ENCODE measurements around the gene P2RX6. TPM values are rescaled to one million over a fixed set of nuclear protein-coding genes. Genes with fewer than 3 reads are reported as not detected.

The P2RX6 gene
- total RNA-seq, 1 donor from 2014 or later = not detected

GRCh38 chr22:20985720-20986119 lies 29.2 kb upstream of the P2RX6 start:
- H3K4me1 Mint-ChIP-seq (ENCODE audit: unreplicated experiment) = peaks cover 8% of the 10 kb centered on the region
- TF ChIP-seq CTCF (IDR thresholded peaks at IDR 0.05; ENCODE audit: unreplicated experiment) = no peak
- H3K27ac Mint-ChIP-seq (ENCODE audit: unreplicated experiment) = no peak overlapping the region
- peaks cover 18% of the 10 kb centered on the region for H3K36me3 Mint-ChIP-seq (ENCODE audit: low read depth, unreplicated experiment)
- H3K4me3 Mint-ChIP-seq (ENCODE audit: unreplicated experiment) = no peak overlapping the region
- no peak for DNase-seq (ENCODE audit: low spot score)
- no peaks in the 10 kb centered on the region for H3K9me3 Mint-ChIP-seq (ENCODE audit: unreplicated experiment)
- peaks cover 10% of the 10 kb centered on the region for H3K27me3 Mint-ChIP-seq (ENCODE audit: unreplicated experiment)

- TF ChIP-seq CTCF (IDR thresholded peaks at IDR 0.05; ENCODE audit: unreplicated experiment) = no peak
- H3K9me3 Mint-ChIP-seq (ENCODE audit: unreplicated experiment) = no peaks in the 10 kb centered on the region
- DNase-seq (ENCODE audit: low spot score) = no peak
- H3K27me3 Mint-ChIP-seq (ENCODE audit: unreplicated experiment) = peaks cover 15% of the 10 kb centered on the region
- peaks cover 18% of the 10 kb centered on the region for H3K36me3 Mint-ChIP-seq (ENCODE audit: low read depth, unreplicated experiment)
- no peak overlapping the region for H3K4me3 Mint-ChIP-seq (ENCODE audit: unreplicated experiment)
- H3K4me1 Mint-ChIP-seq (ENCODE audit: unreplicated experiment) = peaks cover 8% of the 10 kb centered on the region
- H3K27ac Mint-ChIP-seq (ENCODE audit: unreplicated experiment) = no peak overlapping the region
Observed at GRCh38 chr22:20986365-20986764, 28.6 kb upstream of the P2RX6 start.

GRCh38 chr22:20987375-20987774 lies 27.6 kb upstream of the P2RX6 start:
- H3K36me3 Mint-ChIP-seq (ENCODE audit: low read depth, unreplicated experiment) = peaks cover 18% of the 10 kb centered on the region

GRCh38 chr22:20988573-20989322 lies 26.2 kb upstream of the P2RX6 start:
- Mint-ChIP-seq H3K9me3 (ENCODE audit: unreplicated experiment) (no peaks in the 10 kb centered on the region), H3K36me3 (ENCODE audit: low read depth, unreplicated experiment) (peaks cover 18% of the 10 kb centered on the region), H3K4me3 (ENCODE audit: unreplicated experiment) (no peak overlapping the region), H3K27ac (ENCODE audit: unreplicated experiment) (no peak overlapping the region), H3K4me1 (ENCODE audit: unreplicated experiment) (no peaks in the 10 kb centered on the region), H3K27me3 (ENCODE audit: unreplicated experiment) (peaks cover 11% of the 10 kb centered on the region)
- DNase-seq (ENCODE audit: low spot score) = no peak
- no peak for TF ChIP-seq CTCF (IDR thresholded peaks at IDR 0.05; ENCODE audit: unreplicated experiment)

More at GRCh38 chr22:20987375-20987774, 27.6 kb upstream of the P2RX6 start:
- no peak for DNase-seq (ENCODE audit: low spot score)
- no peaks in the 10 kb centered on the region for H3K9me3 Mint-ChIP-seq (ENCODE audit: unreplicated experiment)
- H3K27me3 Mint-ChIP-seq (ENCODE audit: unreplicated experiment) = peaks cover 15% of the 10 kb centered on the region
- H3K4me1 Mint-ChIP-seq (ENCODE audit: unreplicated experiment) = peaks cover 8% of the 10 kb centered on the region
- H3K27ac Mint-ChIP-seq (ENCODE audit: unreplicated experiment) = no peak overlapping the region
- no peak for TF ChIP-seq CTCF (IDR thresholded peaks at IDR 0.05; ENCODE audit: unreplicated experiment)
- H3K4me3 Mint-ChIP-seq (ENCODE audit: unreplicated experiment) = no peak overlapping the region

GRCh38 chr22:20989323-20990138 lies 25.4 kb upstream of the P2RX6 start:
- Mint-ChIP-seq H3K36me3 (ENCODE audit: low read depth, unreplicated experiment) (peaks cover 18% of the 10 kb centered on the region), H3K27ac (ENCODE audit: unreplicated experiment) (no peak overlapping the region), H3K4me3 (ENCODE audit: unreplicated experiment) (no peak overlapping the region), H3K9me3 (ENCODE audit: unreplicated experiment) (no peaks in the 10 kb centered on the region), H3K27me3 (ENCODE audit: unreplicated experiment) (peaks cover 8% of the 10 kb centered on the region), H3K4me1 (ENCODE audit: unreplicated experiment) (no peaks in the 10 kb centered on the region)
- DNase-seq (ENCODE audit: low spot score) = no peak
- no peak for TF ChIP-seq CTCF (IDR thresholded peaks at IDR 0.05; ENCODE audit: unreplicated experiment)

Data from endothelial cell (in vitro differentiated cells).